MCF 10A (cell line): ENCODE data around the gene SLC44A3. TPM values are rescaled to one million over a fixed set of nuclear protein-coding genes. Genes with fewer than 3 reads are reported as not detected.
"Not testable (repeated sequence)": the region's sequence is repeated elsewhere in the genome, so short reads cannot be mapped to it uniquely, and the experiment has no call there.

ENCODE experiments used
- BruUV-seq: library from RNA; stranded (reverse); fragments of 400-500 nt; replicated peaks from 2 replicates; lab custom pipeline; 2021; lab: Mats Ljungman, UMichigan
- CTCF ChIA-PET: fragments of 300-600 bp; sonication (Branson Sonifier 250); formaldehyde crosslinking; extraction: SDS; loops from one replicate; lab custom pipeline; 2021; ENCODE audit warnings: antibody characterized with exemption, inconsistent platforms; lab: Yijun Ruan, JAX
- POLR2A ChIA-PET: fragments of 300-600, 350-650 bp; sonication (Branson Sonifier 250); formaldehyde crosslinking; extraction: SDS; loops from one replicate; lab custom pipeline; 2020; ENCODE audit warnings: antibody characterized with exemption, inconsistent platforms; lab: Yijun Ruan, JAX
- DNase-seq: peaks from one replicate; pipeline ENCODE4 v3.0.0-alpha.2; 2018; ENCODE audit not compliant: unreplicated experiment
- H3K27ac Mint-ChIP-seq: one replicate; pipeline ENCODE4 v1.8.0; 2022; ENCODE audit warnings: mild to moderate bottlenecking, low read depth, mixed read lengths; ENCODE audit not compliant: unreplicated experiment
- H3K27me3 Mint-ChIP-seq: one replicate; pipeline ENCODE4 v1.8.0; 2022; ENCODE audit warnings: mixed read lengths; ENCODE audit not compliant: insufficient read depth, unreplicated experiment
- H3K36me3 Mint-ChIP-seq: one replicate; pipeline ENCODE4 v1.8.0; 2022; ENCODE audit warnings: mild to moderate bottlenecking, moderate library complexity, mixed read lengths; ENCODE audit not compliant: insufficient read depth, unreplicated experiment
- H3K4me1 Mint-ChIP-seq: one replicate; pipeline ENCODE4 v1.8.0; 2022; ENCODE audit warnings: mixed read lengths; ENCODE audit not compliant: insufficient read depth, unreplicated experiment
- H3K4me3 Mint-ChIP-seq: one replicate; pipeline ENCODE4 v1.8.0; 2022; ENCODE audit warnings: mild to moderate bottlenecking, moderate library complexity, mixed read lengths; ENCODE audit not compliant: unreplicated experiment
- H3K9me3 Mint-ChIP-seq: one replicate; pipeline ENCODE4 v1.8.0; 2022; ENCODE audit warnings: mixed read lengths; ENCODE audit not compliant: unreplicated experiment
- intact Hi-C: fragments of 100-400 bp; cut with micrococcal nuclease; formaldehyde crosslinking; loops from 2 replicates; pipeline ENCODE4 v1.14.1; 2022
- total RNA-seq: library from RNA; stranded (reverse); gene quantifications from 2 replicates; pipeline ENCODE4 v1.2.3, GENCODE V29; 2022
- TF ChIP-seq, protein P1 (sequence below): fragments of 200-600 bp; IDR thresholded peaks from one replicate; pipeline ENCODE4 v1.8.0; 2022; ENCODE audit warnings: antibody characterized with exemption, mild to moderate bottlenecking; ENCODE audit not compliant: unreplicated experiment

SLC44A3 gene
- total RNA-seq, 1 experiment from 2014 or later = 2.8 TPM

DNA sequence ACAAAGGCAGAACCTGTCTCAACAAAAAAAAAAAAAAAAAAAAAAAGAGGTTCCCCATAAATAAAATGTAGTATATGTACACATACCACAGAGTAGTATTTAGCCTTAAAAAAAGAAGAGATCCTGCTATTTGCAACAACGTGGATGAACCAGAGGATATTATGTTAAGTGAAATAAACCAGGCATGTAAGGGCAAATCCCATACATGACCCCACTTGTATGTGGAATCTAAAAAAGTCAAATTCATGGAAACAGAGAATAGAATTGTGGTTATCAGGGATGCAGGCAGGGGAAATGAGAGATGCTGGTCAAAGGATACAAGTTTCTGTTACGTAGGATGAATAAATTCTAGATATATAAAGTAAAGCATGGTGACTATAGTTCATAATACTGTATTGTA, 16.7 kb downstream of the SLC44A3 start:
- BruUV-seq = no TSS peak
- H3K27ac Mint-ChIP-seq = peak overlapping the region; percentile 42
- CTCF ChIA-PET = interaction anchor here (0.9 to 5.8 kb wide), 4 partner anchors 11 to 207 kb away, joined by 3 to 40 read pairs (median 18); no protein-coding TSS in a partner anchor

DNA sequence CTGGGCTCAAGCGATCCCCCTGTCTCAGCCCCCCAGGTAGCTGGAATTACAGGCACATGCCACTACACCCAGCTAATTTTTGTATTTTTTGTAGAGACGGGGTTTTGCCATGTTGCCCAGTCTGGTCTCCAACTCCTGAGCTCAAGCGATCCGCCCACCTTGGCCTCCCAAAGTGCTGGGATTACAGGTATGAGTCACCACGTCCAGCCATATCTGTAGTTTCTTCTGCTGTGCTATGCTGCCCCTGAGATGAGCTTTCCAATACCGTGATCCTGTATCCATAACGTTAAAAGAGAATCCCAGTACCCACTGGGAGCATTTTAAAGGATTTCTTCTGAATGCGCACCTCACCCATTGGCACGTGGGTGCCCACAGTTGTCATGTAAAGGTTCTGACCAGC, 20.2 kb downstream of the SLC44A3 start:
- intact Hi-C loops, BruUV-seq, H3K4me1 Mint-ChIP-seq, H3K27ac Mint-ChIP-seq, H3K9me3 Mint-ChIP-seq, H3K27me3 Mint-ChIP-seq, POLR2A ChIA-PET, DNase-seq, H3K36me3 Mint-ChIP-seq, H3K4me3 Mint-ChIP-seq: not testable (repeated sequence)
- CTCF ChIA-PET = interaction anchor here (0.5 to 2.4 kb wide), 3 partner anchors 14 to 878 kb away, joined by 3 to 14 read pairs (median 3); no protein-coding TSS in a partner anchor

More for the DNA sequence above, 16.7 kb downstream of the SLC44A3 start:
- Mint-ChIP-seq H3K4me1 (no peaks in the 10 kb centered on the region), H3K9me3 (no peaks in the 10 kb centered on the region), H3K36me3 (no peaks in the 10 kb centered on the region), H3K27me3 (no peaks in the 10 kb centered on the region), H3K4me3 (no peak overlapping the region)
- TF ChIP-seq, protein P1, sequence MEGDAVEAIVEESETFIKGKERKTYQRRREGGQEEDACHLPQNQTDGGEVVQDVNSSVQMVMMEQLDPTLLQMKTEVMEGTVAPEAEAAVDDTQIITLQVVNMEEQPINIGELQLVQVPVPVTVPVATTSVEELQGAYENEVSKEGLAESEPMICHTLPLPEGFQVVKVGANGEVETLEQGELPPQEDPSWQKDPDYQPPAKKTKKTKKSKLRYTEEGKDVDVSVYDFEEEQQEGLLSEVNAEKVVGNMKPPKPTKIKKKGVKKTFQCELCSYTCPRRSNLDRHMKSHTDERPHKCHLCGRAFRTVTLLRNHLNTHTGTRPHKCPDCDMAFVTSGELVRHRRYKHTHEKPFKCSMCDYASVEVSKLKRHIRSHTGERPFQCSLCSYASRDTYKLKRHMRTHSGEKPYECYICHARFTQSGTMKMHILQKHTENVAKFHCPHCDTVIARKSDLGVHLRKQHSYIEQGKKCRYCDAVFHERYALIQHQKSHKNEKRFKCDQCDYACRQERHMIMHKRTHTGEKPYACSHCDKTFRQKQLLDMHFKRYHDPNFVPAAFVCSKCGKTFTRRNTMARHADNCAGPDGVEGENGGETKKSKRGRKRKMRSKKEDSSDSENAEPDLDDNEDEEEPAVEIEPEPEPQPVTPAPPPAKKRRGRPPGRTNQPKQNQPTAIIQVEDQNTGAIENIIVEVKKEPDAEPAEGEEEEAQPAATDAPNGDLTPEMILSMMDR = no peak
- POLR2A ChIA-PET = interaction anchor here (0.8 to 1.3 kb wide), 2 partner anchors 8 to 417 kb away, joined by 3 read pairs; no protein-coding TSS in a partner anchor
- intact Hi-C loops = no loop called here
- DNase-seq = no peak

DNA sequence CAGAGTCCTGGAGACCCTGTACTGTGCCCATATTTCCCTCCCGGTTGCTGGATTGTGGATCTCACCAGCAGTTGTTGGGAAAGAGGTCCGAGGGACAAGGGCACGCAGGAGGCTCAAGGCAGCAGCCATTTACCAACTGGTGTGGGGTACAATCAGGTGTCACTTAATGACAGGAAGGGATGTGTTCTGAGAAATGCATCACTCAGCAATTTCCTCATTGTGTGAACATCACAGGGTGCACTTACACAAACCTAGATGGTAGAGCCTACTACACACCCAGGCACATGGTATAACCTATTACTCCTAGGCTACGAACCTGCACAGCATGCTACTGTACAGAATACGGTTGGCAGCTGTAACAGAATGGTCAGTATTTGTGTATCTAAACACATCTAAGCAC, 20.7 kb downstream of the SLC44A3 start:
- no peak for DNase-seq
- H3K9me3 Mint-ChIP-seq = no peaks in the 10 kb centered on the region
- H3K4me3 Mint-ChIP-seq = no peak overlapping the region
- H3K27me3 Mint-ChIP-seq = no peaks in the 10 kb centered on the region
- intact Hi-C loops = no loop called here
- H3K27ac Mint-ChIP-seq = no peak overlapping the region
- H3K36me3 Mint-ChIP-seq = no peaks in the 10 kb centered on the region
- ChIA-PET CTCF (interaction anchor here (0.7 to 2.4 kb wide), 4 partner anchors 11 to 878 kb away, joined by 3 to 14 read pairs (median 4); no protein-coding TSS in a partner anchor), POLR2A (no interaction called here)
- BruUV-seq = no TSS peak
- H3K4me1 Mint-ChIP-seq = no peaks in the 10 kb centered on the region
- TF ChIP-seq, protein P1 = no peak

DNA sequence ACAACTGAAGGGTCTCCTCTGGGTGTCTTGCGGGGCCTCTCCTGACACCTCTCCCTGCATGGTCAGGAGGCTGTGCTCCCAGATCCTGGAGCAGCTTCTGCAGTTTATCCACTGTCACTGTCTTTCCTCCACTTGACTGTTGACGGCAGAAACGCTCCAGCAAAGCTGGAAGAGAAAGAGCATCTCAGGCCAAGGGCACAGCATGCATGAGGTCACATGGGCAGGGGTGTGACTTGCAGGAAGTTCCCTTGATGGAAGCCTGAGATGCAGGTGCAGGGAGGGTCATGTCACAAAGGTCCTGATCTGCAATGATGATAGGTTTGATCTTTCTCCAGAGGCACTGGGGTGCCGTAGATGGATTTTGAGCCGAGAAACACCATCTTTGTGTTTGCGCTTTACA, 23.3 kb downstream of the SLC44A3 start:
- ChIA-PET CTCF (interaction anchor here (1.6 to 1.8 kb wide), 2 partner anchors 11 to 38 kb away, joined by 7 read pairs; no protein-coding TSS in a partner anchor), POLR2A (no interaction called here)
- Mint-ChIP-seq H3K36me3 (no peaks in the 10 kb centered on the region), H3K4me3 (no peak overlapping the region), H3K4me1 (no peaks in the 10 kb centered on the region), H3K27me3 (no peaks in the 10 kb centered on the region), H3K9me3 (no peaks in the 10 kb centered on the region), H3K27ac (no peak overlapping the region)
- no peak for DNase-seq
- TF ChIP-seq, protein P1 = no peak
- intact Hi-C loops = no loop called here
- no TSS peak for BruUV-seq
